ENCODE measurements around the gene ASAP3. TPM values are rescaled to one million over a fixed set of nuclear protein-coding genes. Genes with fewer than 3 reads are reported as not detected.
A peak's percentile ranks its signal among the peaks of the same experiment; 100 is the strongest.

The ASAP3 gene
- total and polyA plus RNA-seq, 9 of the 15 experiments (the other 6 are each of a cell fraction or from before 2014, with no cell fraction given): 1.7 to 31.2 (median 17.4) TPM

- TF ChIP-seq ZNF3 (CRISPR knock-in tag; IDR thresholded peaks at IDR 0.05) (no peak), RBM25 (IDR thresholded peaks at IDR 0.05; ENCODE audit: low read depth, low read length, severe bottlenecking) (peak; percentile 78), MXI1 (IDR thresholded peaks at IDR 0.05; ENCODE audit: low read depth, low read length) (no peak), MBD2 (IDR thresholded peaks at IDR 0.05; ENCODE audit: borderline replicate concordance, low read depth) (peak; percentile 32; the same call in 1 of the 2 replicates), ZFP91 (CRISPR knock-in tag; IDR thresholded peaks at IDR 0.05) (0 out of 2 replicates have a peak, but pooled peaks have one; percentile 34), ZNF699 (CRISPR knock-in tag; IDR thresholded peaks at IDR 0.05; ENCODE audit: insufficient replicate concordance) (no peak), ZBTB9 (CRISPR knock-in tag; IDR thresholded peaks at IDR 0.05) (no peak), ZNF592 (IDR thresholded peaks at IDR 0.05) (peak; percentile 86), TEAD1 (CRISPR knock-in tag; IDR thresholded peaks at IDR 0.05) (0 out of 4 replicates have a peak, but pooled peaks of 1 of the 2 experiments have one; percentile 17), ZNF780A (CRISPR knock-in tag; IDR thresholded peaks at IDR 0.05) (no peak), E4F1 (CRISPR knock-in tag; IDR thresholded peaks at IDR 0.05; ENCODE audit: borderline replicate concordance) (no peak), FUS (optimal IDR thresholded peaks at IDR 0.05; ENCODE audit: low read depth, low read length) (no peak), TBL1XR1 (IDR thresholded peaks at IDR 0.05; ENCODE audit: low read length in 2 of 2) (no peak), EP400 (IDR thresholded peaks at IDR 0.05) (peak; percentile 71; the same call in 1 of the 2 replicates), KDM5B (IDR thresholded peaks at IDR 0.05; ENCODE audit: insufficient replicate concordance, low read depth, low read length) (peak; percentile 68), HDGF (IDR thresholded peaks at IDR 0.05) (0 out of 2 replicates have a peak, but pooled peaks have one; percentile 28), U2AF2 (optimal IDR thresholded peaks at IDR 0.05; ENCODE audit: low read depth, low read length) (no peak), BCL6 (CRISPR knock-in tag; IDR thresholded peaks at IDR 0.05) (peak; percentile 23; the same call in 1 of the 2 replicates), SREBF2 (CRISPR knock-in tag; IDR thresholded peaks at IDR 0.05) (no peak)
Measured at GRCh38 chr1:23422241-23422877, 61.6 kb downstream of the ASAP3 start (continued).
